ENCODE data around the gene RETREG3.

DNA sequence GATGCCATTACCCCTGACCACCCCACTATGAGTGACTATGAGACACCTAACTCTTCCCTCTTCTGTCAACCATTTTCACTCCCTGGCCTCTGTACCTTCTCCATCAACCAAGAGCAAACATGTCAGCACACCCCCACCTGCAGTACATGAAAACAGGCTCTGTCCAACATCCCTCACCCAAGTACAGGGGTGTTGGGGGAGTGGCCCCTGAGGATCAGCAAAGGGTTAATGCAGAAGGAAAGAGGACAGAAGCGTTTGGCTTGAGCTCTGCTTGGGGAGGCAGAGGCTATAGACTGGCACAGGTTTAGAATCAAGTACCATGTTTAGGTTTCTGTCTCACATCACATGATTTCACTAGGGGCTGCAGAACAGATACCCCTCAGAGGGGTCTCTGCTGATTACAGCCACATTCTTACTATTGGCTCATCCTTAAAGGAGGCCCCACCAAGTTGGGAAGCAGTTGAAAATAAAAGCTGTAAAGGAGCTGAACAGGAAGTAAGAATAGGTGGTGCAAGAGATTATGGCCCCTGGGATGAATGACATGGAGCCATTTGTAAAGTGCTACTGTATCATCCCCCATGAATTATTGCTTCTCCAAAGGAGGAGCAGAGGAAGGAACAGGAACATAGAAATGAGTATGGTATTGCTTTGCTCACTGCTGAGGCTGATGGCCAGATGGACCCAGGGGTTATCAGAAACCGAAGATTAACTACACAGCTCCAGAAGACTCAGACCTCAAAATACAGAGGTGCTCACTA lies 29.2 kb downstream of the RETREG3 start:
- TF ChIP-seq, protein P1, sequence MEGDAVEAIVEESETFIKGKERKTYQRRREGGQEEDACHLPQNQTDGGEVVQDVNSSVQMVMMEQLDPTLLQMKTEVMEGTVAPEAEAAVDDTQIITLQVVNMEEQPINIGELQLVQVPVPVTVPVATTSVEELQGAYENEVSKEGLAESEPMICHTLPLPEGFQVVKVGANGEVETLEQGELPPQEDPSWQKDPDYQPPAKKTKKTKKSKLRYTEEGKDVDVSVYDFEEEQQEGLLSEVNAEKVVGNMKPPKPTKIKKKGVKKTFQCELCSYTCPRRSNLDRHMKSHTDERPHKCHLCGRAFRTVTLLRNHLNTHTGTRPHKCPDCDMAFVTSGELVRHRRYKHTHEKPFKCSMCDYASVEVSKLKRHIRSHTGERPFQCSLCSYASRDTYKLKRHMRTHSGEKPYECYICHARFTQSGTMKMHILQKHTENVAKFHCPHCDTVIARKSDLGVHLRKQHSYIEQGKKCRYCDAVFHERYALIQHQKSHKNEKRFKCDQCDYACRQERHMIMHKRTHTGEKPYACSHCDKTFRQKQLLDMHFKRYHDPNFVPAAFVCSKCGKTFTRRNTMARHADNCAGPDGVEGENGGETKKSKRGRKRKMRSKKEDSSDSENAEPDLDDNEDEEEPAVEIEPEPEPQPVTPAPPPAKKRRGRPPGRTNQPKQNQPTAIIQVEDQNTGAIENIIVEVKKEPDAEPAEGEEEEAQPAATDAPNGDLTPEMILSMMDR (conservative IDR thresholded peaks at IDR 0.05 in 1 of 2, IDR thresholded peaks at IDR 0.05 in 1 of 2; ENCODE audit: low read depth in 1 of 2, low read length in 2 of 2), result no peak
- no peak for TF ChIP-seq EZH2 (IDR thresholded peaks at IDR 0.05; ENCODE audit: low read length, missing control alignments)

Data from fibroblast of lung (primary cell).